GM12874 (cell line): ENCODE results near the gene TRIAP1.

ENCODE experiments used
- CTCF ChIP-seq: IDR thresholded peaks from 2 replicates; pipeline ENCODE4 v1.5.1; 2011; ENCODE audit warnings: low read depth, mild to moderate bottlenecking, control low read depth, low read length, moderate library complexity; ENCODE audit not compliant: insufficient read depth

TRIAP1 gene

GRCh38 chr12:120403869-120404268 lies 42.3 kb downstream of the TRIAP1 start:
- TF ChIP-seq CTCF = no peak

- no peak for TF ChIP-seq CTCF
These were observed 44.0 kb downstream of the TRIAP1 start for GRCh38 chr12:120402217-120402616.

- TF ChIP-seq CTCF = no peak
These were observed 46.7 kb downstream of the TRIAP1 start for GRCh38 chr12:120399531-120399930.

GRCh38 chr12:120397824-120398540 lies 48.2 kb downstream of the TRIAP1 start:
- no peak for TF ChIP-seq CTCF

GRCh38 chr12:120394483-120395367 lies 51.5 kb downstream of the TRIAP1 start:
- TF ChIP-seq CTCF = no peak
